ENCODE data around the gene HMGN1.

HMGN1 gene

GRCh38 chr21:39367783-39368182 is 18.9 kb upstream of the HMGN1 start:
- no peak for DNase-seq

DNA sequence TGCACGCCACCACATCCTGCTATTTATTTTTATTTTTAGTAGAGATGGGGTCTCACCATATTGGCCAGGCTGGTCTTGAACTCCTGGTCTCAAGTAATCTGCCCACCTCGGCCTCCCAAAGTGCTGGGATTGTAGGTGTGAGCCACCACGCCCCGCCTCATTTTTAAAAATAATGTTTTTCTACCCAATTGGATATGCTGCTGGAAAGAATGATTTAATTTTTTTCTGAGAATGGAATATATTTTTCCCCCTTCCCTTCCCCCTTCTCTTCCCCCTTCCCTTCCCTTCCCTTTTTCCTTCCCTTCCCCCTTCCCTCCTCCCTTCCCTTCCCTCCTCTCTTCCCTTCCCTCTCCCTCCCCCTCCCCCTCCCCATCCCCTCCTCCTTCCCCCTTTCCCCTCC is 17.7 kb upstream of the HMGN1 start:
- DNase-seq = no peak

DNA sequence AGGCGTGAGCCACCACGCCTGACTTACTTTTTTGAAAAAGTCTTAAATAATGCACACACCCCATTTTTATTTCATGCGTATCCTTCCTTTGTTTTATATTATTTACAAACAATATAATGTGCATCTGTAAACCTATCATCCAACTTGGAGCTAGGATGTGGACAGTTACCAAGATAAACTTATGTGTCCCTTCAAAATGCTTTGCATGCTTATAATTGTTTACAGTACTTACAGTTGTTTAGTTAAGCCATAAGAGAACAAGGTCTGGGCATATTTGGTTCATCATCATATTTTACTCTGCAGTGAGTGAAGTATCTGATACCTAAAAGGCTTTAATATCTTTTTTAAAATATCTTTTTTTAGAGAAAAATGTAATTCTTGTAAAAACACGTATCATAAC is 16.1 kb upstream of the HMGN1 start:
- no peak for DNase-seq

DNA sequence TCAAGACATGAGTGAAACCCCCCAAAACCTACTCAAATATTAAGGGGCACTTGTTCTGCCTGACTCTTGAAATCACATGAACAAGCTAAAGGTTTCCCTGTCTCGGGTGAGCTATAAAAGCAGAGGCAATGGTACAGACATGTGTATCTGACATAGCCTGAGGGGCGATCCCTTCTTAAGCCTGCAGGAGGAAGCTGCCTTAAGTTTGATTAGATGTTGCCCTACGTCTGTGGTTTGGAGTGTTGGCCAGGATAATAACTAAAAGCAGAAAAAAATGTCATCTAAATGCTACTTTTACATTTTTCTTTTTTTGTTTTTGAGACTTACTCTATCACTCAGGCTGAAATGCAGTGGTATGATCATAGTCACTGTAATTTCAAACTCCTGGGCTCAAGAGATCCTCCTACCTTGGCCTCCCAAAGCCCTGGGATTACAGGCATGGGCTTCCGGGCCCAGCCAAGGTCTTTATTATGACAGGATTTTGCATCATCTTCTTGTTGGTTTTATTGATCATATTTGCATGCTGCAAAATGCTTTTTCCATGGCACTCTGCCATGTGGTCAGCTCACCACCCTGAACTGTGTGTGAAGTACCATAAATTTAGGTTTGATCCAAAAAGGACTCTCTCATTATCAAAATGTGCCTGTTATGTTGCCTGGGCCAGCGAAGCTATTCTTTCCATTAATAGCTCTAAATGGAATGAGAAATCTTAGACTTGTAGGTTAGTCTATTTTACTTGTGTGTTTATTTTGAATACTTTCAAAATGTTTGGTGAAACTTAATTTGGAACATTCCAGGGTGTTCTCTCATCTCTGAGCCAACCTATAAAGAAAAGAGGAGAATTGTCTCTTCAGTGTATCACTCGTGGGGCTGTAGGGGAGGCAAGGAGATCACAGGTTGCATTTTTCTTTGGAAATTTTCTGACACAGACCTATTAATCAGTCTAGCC is 15.0 kb upstream of the HMGN1 start:
- DNase-seq = no peak

- DNase-seq = no peak
Measured at GRCh38 chr21:39362733-39363132, 13.8 kb upstream of the HMGN1 start.

DNA sequence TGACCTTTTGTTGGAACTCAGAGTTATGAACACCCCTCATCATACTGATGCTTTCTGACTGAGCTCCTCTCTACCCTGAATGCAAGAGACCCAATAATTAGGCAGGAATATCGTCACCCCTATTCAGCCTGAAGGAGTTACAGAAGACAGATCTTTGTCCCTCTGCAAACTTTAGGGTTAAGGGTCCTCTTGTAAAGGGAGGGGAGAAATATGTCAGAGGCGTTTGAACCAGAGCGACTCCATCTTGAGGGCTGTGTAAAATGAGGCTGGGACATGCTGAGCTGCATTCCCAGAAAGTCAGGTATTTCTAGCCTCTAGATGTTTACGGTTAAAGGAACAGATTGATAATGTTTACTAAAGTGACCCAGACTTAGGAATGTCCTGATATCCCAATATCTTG is 10.5 kb upstream of the HMGN1 start:
- no peak for DNase-seq

GRCh38 chr21:39353295-39353694 is 4.4 kb upstream of the HMGN1 start:
- no peak for DNase-seq

GRCh38 chr21:39350094-39351005 is 1.5 kb upstream of the HMGN1 start:
- no peak for DNase-seq

- peak; percentile 99 for DNase-seq
Measured at GRCh38 chr21:39349211-39350093, 564 bp upstream of the HMGN1 start.

- DNase-seq = no peak
Measured at GRCh38 chr21:39348040-39348354, 891 bp downstream of the HMGN1 start.

GRCh38 chr21:39347537-39347936 is 1.4 kb downstream of the HMGN1 start:
- peak; percentile 37 for DNase-seq

DNA sequence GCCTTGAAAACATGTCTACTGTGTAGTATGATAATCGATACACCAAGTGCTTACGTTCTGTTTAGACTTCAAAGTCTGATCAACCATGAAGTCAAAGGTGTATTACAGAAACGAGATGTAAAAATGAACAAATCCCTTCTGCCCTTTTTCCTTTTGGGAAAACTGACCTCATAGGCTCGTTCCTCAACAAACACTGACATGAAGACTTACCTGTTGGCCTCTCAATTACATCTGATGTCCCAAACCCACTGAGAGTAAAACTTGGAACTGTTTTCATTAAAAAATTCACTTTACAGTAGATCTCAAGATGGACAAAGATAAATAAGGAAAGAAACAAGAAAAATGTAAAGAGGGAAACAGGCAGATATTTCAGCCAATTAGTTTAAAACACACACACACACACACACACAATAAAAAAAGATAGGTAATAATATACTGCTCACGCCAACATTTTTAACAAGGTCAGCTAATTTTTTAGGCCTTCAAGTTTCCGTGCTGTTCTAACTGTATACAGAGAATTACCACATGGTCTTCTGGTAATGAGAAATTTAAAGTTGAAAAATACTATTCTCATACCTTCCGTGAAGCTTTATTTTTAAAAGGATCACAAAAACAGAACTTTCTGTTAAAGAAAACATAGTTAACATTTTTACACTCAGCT is 2.1 kb downstream of the HMGN1 start:
- no peak for DNase-seq

DNA sequence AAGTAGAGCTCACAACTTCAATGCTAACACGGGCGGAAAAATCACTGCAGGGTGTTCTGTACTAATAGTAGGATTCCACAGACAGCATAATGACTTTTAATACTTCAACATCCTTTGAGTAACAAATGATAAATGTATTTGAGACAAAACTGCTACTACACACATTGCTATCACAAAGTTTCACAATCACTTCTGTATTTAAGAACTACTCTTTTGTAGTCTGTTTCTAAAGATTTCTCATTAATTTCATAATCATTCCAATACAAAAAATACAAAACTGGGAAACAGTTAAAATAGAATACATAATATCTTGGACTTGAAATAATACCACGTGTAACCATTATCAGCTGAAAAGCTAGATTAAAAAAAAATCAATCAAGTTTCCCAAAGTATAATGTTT is 2.7 kb downstream of the HMGN1 start:
- no peak for DNase-seq

- no peak for DNase-seq
Measured at GRCh38 chr21:39345440-39345839, 3.4 kb downstream of the HMGN1 start.

- DNase-seq = no peak
Measured at GRCh38 chr21:39344848-39345247, 4.0 kb downstream of the HMGN1 start.

GRCh38 chr21:39341249-39341923 is 7.5 kb downstream of the HMGN1 start:
- DNase-seq = no peak

GRCh38 chr21:39340687-39341086 is 8.2 kb downstream of the HMGN1 start:
- no peak for DNase-seq

DNA sequence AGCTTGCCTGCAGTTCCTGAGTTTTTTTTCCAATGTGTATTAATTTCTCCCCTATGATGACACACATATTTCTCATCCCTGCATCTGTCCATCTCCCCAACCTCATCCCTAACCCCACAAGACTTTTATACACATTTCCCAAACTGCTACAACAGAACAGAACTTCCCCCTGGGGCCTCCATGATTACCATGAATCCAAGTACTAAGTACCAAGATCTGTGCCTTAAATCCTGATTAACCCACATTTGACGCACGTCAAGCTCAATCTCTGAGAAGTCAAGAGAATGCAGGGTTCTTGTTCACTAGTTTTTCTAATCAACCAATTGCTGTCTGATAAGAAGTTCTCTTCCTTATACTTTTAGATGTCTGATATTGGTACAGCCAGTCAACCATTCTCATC is 9.7 kb downstream of the HMGN1 start:
- no peak for DNase-seq

DNA sequence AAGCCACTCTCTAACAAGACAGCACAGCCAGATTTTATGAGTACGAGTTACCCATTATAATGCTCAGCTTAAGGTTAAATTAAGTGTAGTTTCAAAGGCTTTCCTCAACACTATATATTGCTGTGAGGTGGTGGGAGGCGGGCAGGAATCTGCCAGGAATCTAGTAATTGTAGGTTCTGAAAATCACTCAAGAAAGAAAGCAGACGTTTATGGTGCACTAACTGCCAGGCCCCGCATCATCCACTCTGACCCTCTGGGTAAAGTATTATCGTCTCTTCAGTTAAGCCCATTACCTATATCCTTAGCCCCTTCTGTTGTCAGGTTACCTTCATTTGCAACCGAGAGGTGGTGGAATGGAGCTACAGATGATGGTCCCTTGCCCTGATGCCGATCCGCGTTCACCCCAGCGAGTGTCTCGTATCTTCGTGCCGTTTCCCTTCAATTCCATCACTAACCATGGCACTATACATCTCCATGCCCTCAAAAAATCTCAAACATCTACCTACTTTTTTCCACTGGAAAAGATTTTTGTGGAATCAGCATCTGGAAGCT is 12.4 kb downstream of the HMGN1 start:
- peak; percentile 31 for DNase-seq

- no peak for DNase-seq
Measured at GRCh38 chr21:39334611-39335010, 14.3 kb downstream of the HMGN1 start.

DNA sequence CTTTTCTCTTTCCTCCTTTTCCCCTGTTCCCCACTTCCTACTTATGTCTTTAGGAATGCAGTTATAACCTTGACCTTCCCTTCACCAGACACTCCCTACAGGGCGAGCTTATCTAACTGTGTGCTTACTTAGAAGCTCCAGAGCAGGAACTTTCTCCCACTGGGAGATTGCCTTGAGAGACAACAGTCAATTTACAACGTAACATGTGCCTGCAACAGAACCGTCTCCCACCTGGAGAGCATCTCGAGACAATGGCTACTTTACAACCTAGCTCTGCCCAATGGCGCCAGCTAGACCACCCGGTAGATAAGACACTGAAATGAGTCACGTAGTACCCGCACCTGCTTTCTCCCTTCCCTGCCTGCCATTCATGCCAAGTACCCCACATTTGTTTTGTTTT is 16.7 kb downstream of the HMGN1 start:
- DNase-seq = no peak

DNA sequence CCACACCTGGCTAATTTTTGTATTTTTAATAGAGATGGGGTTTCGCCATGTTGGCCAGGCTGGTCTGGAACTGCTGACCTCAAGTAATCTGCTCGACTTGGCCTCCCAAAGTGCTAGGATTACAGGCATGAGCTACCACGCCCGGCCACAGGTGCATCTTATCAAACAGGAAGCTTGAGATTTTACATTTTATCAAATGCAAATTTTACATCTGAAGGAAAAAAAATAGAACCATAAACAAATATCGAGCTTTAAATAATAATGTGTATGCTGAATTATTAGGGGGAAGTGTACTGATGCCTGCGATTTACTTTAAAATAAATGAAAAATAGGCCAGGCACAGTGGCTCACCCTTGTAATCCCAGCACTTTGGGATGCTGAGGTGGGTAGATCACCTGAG is 18.9 kb downstream of the HMGN1 start:
- DNase-seq = no peak
